Measurements from ENCODE around the gene SKP1. TPM values are rescaled to one million over a fixed set of nuclear protein-coding genes. Genes with fewer than 3 reads are reported as not detected.
A peak's percentile ranks its signal among the peaks of the same experiment; 100 is the strongest.

Gene SKP1
- total and polyA plus RNA-seq, 9 donors, result 208 to 459 (median 376) TPM

DNA sequence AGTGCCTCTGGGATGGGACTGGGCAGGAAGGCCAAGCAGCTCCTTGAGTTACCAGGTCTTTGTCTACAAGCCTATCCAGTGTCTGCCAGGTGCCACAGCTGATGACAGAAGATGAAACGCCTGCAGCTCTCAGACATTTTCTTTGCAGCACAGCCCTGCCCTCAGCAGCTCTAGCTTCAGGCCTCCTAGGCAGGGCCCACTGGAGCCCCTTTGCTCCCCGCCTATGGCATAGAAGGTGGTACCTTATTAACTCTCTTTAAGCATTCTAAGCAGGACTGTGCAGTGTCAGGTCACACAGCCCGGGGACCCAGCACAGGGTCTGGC lies 1.3 kb upstream of the SKP1 start:
- DNase-seq, result no peak
- H3K4me3 ChIP-seq (ENCODE audit: low read length), result no peak overlapping the region
- H3K9me3 ChIP-seq (replicated peaks; ENCODE audit: control insufficient read depth, low read depth, low read length), result no peaks in the 10 kb centered on the region
- H3K36me3 ChIP-seq (ENCODE audit: control insufficient read depth, insufficient read depth, low read length), result peaks cover 3% of the 10 kb centered on the region
- WGBS (ENCODE audit: insufficient coverage), result 70% methylated on average over 2 of the region's 3 CpGs
- peak overlapping the region; percentile 98 for H3K27ac ChIP-seq (ENCODE audit: low read length)
- H3K4me1 ChIP-seq (ENCODE audit: control insufficient read depth, insufficient read depth, low read length), result peaks cover 9% of the 10 kb centered on the region
- no peaks in the 10 kb centered on the region for H3K27me3 ChIP-seq (ENCODE audit: control insufficient read depth, insufficient read depth, low read length)

DNA sequence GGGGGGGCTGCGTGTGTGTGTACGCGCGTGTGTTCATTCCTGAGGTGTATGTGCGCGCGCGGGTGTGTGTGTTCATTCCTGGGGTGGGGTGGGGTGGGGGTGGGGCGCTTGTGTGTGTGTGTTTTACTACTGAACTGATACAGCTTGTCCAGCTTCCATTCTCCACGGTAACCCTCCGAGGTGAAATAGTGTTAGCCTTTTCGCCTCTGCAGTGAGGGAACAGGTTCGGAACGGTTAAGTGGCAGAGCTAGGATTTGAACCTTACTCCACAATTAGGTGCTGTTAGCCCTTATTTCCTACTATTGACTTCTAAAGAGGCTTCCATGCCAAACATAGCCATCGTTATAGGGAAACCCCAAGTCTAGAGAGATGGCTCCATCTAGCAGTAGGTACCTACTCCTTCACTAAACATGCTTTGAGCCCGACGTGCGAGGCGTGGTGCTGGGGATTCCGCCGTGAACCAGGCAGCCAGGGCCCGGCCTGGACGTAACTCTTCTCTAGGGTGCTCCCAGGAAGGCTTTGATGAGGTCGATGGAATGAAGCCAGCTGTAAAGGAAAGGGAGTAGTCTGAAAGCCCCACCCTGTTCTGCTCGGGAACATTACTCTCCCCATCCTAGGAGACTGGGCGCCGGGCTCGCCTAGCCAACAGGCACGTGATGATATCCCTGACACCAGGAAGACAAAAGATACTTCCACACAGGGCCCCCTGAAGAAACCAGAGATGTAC lies 782 bp upstream of the SKP1 start:
- Histone ChIP-seq H3K4me3 (ENCODE audit: low read length) (peak overlapping the region; percentile 99), H3K27ac (ENCODE audit: low read length) (peak overlapping the region; percentile 98), H3K9me3 (replicated peaks; ENCODE audit: control insufficient read depth, low read depth, low read length) (no peaks in the 10 kb centered on the region), H3K36me3 (ENCODE audit: control insufficient read depth, insufficient read depth, low read length) (peaks cover 4% of the 10 kb centered on the region), H3K27me3 (ENCODE audit: control insufficient read depth, insufficient read depth, low read length) (no peaks in the 10 kb centered on the region), H3K4me1 (ENCODE audit: control insufficient read depth, insufficient read depth, low read length) (peaks cover 9% of the 10 kb centered on the region)
- DNase-seq, result peak; percentile 70
- 5% methylated on average over 7 of the region's 29 CpGs for WGBS (ENCODE audit: insufficient coverage)

DNA sequence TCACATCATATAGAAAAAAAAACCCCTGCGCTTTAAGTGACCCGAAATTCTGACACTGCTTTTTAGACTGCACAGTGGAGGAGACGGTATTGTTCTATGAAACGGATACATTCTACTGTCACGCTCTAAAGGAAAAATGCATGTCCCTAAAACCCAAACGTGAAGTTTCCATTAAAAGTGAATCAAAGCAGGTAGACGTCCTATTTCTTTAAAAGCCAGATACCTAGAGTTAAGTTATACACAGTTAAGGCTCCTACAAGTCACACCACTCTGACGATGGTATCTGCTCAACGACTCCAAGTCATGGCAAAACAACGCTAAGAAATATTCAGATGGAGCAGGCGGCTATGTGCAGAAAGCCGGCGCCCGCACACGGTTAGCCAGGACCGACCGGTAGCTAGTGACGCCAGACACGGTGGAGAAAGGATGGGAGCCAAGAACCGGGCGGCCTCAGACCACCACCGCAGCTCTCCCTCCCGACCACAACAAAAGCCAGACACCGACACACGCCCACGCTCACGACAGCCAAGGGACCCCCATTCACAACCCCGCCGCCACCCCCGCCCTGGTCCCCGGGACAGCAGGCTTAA lies 734 bp downstream of the SKP1 start:
- DNase-seq, result peak; percentile 12
- under 1% methylated on average over 26 of the region's 31 CpGs for WGBS (ENCODE audit: insufficient coverage)
- H3K27me3 ChIP-seq (ENCODE audit: control insufficient read depth, insufficient read depth, low read length), result no peaks in the 10 kb centered on the region
- H3K27ac ChIP-seq (ENCODE audit: low read length), result peak overlapping the region; percentile 98
- H3K4me3 ChIP-seq (ENCODE audit: low read length), result peak overlapping the region; percentile 99
- peaks cover 18% of the 10 kb centered on the region for H3K36me3 ChIP-seq (ENCODE audit: control insufficient read depth, insufficient read depth, low read length)
- H3K4me1 ChIP-seq (ENCODE audit: control insufficient read depth, insufficient read depth, low read length), result peaks cover 9% of the 10 kb centered on the region
- H3K9me3 ChIP-seq (replicated peaks; ENCODE audit: control insufficient read depth, low read depth, low read length), result no peaks in the 10 kb centered on the region

DNA sequence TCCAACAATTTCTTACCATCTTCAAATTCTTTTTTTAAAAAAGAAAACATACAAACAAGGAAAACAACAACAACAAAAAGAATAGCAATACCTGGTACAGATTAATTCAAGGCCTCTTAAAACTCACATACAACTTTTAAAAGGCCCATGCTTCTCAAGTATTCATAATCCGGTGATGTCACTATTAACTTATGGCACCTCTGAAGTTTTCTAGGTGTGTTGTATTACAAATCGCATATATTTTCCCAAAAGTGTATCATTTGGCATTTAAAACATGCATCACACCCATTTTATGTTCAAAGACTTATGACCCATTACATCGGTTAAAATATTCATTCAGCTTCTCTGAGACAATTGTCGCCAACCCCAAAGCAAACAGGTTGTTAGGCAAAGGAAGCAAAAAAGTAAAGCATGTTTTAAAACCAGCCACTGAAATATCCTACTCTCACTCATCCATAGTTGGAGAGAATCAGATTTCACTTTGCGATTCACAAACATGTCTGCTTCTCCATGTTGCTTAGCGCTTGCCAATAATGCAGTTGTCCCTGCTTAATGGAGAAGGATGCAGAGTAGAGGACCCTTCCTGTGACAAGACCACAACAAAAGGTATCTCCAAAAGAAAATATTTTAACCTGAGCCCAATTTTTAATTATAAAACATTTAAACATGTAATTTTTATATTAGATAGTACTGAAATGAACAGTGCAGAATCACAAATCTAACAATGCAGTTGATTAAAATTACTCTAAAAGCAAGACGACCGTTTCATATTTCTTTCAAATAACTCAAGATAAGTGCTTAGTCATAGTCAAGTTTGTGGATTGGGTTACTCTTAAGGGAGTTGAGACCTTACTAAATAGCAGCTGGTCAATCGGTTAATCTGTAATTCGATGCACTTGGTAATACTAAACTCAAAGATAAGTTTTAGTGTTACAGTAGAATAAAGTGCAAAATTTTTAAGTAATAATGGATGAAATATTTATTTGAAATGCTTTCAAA lies 1.6 kb downstream of the SKP1 start:
- no CpG with 5 or more reads among the region's 10 CpGs for WGBS (ENCODE audit: insufficient coverage)
- Histone ChIP-seq H3K4me1 (ENCODE audit: control insufficient read depth, insufficient read depth, low read length) (peaks cover 9% of the 10 kb centered on the region), H3K9me3 (replicated peaks; ENCODE audit: control insufficient read depth, low read depth, low read length) (no peaks in the 10 kb centered on the region), H3K27ac (ENCODE audit: low read length) (peak overlapping the region; percentile 98), H3K4me3 (ENCODE audit: low read length) (peak overlapping the region; percentile 99), H3K36me3 (ENCODE audit: control insufficient read depth, insufficient read depth, low read length) (peaks cover 23% of the 10 kb centered on the region), H3K27me3 (ENCODE audit: control insufficient read depth, insufficient read depth, low read length) (no peaks in the 10 kb centered on the region)
- peak; percentile 61 for DNase-seq

DNA sequence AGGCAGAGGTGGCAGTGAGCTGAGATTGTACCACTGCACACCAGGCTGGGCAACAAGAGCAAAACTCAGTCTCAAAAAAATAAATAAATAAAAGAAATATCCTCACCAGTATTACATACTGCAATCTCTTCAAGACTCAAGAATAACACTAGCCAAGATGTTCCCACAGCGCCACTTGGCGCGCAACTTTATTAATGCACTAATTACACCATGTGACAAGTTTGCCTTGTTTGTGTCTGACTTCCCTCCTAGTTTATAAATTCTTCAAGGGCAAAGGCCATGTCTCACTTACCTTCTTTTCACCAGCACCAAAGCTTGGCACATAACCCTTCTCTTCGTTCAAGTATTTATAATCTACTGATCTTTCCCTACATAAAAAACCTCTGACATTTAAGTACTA lies 4.8 kb downstream of the SKP1 start:
- Histone ChIP-seq H3K4me3 (ENCODE audit: low read length) (no peak overlapping the region), H3K27ac (ENCODE audit: low read length) (no peak overlapping the region), H3K36me3 (ENCODE audit: control insufficient read depth, insufficient read depth, low read length) (peaks cover 35% of the 10 kb centered on the region), H3K27me3 (ENCODE audit: control insufficient read depth, insufficient read depth, low read length) (no peaks in the 10 kb centered on the region), H3K9me3 (replicated peaks; ENCODE audit: control insufficient read depth, low read depth, low read length) (no peaks in the 10 kb centered on the region), H3K4me1 (ENCODE audit: control insufficient read depth, insufficient read depth, low read length) (no peaks in the 10 kb centered on the region)
- DNase-seq, result no peak
- WGBS (ENCODE audit: insufficient coverage), result 98% methylated on average over 3 of the region's 4 CpGs

DNA sequence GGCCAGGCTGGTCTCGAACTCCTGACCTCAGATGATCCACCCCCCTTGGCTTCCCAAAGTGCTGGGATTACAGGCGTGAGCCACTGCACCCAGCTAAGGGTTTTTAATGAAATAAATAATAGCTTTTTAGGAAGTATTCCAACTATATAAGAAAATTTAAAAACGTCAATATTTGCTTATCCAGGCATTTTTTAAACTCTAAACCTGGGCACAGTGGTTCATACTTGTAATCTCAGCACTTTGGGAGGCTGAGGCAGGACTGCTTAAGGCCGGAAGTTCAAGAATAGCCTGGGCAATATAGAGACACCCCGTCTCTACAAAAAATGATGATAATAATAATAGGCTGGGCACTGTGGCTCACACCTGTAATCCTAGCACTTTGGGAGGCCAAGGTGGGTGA lies 14.2 kb downstream of the SKP1 start:
- H3K27ac ChIP-seq (ENCODE audit: low read length), result no peak overlapping the region
- peaks cover 27% of the 10 kb centered on the region for H3K36me3 ChIP-seq (ENCODE audit: control insufficient read depth, insufficient read depth, low read length)
- WGBS (ENCODE audit: insufficient coverage), result no CpG with 5 or more reads among the region's 5 CpGs
- no peaks in the 10 kb centered on the region for H3K4me1 ChIP-seq (ENCODE audit: control insufficient read depth, insufficient read depth, low read length)
- peaks cover 7% of the 10 kb centered on the region for H3K9me3 ChIP-seq (replicated peaks; ENCODE audit: control insufficient read depth, low read depth, low read length)
- H3K27me3 ChIP-seq (ENCODE audit: control insufficient read depth, insufficient read depth, low read length), result no peaks in the 10 kb centered on the region
- no peak for DNase-seq
- no peak overlapping the region for H3K4me3 ChIP-seq (ENCODE audit: low read length)

DNA sequence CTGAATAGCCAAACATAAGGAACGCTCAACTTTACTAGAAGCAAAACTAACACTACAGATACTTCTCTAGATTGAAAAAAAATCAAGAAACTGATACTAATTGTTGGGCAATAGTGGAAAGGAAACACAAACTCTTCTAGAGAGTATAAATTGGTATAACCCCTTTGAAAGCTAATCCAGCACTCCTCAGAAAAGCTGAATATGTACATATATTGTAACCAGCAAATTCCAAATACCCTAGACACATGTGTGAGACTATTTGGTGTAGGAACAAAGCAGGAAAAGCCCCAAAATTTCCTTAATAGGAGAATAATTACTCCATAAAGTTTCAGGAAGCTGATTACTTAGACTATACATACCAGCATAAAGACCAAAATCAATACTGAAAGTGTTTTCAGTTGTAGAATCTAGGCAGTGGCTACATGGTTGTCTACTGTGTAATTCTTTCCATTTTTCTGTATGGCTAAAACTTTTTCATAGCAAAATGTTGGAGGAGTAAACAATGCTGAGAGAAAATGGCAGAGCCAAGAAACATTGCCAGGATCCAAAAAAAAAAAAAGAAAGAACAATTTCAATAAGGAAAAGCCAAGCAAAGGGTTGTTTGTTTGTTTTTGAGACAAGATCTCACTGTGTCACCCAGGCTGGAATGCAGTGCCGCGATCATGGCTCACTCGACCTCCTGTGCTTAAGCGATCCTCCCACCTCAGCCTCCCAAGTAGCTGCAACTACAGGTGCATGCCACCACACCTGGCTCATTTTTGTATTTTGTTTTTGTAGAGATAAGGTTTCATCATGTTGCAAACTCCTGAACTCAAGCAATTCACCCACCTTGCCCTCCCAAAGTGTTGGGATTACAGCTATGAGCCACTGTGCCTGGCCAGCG lies 15.0 kb downstream of the SKP1 start:
- Histone ChIP-seq H3K4me3 (ENCODE audit: low read length) (no peak overlapping the region), H3K9me3 (replicated peaks; ENCODE audit: control insufficient read depth, low read depth, low read length) (peaks cover 7% of the 10 kb centered on the region), H3K36me3 (ENCODE audit: control insufficient read depth, insufficient read depth, low read length) (peaks cover 26% of the 10 kb centered on the region), H3K27me3 (ENCODE audit: control insufficient read depth, insufficient read depth, low read length) (no peaks in the 10 kb centered on the region), H3K4me1 (ENCODE audit: control insufficient read depth, insufficient read depth, low read length) (no peaks in the 10 kb centered on the region), H3K27ac (ENCODE audit: low read length) (no peak overlapping the region)
- no CpG with 5 or more reads among the region's 6 CpGs for WGBS (ENCODE audit: insufficient coverage)
- no peak for DNase-seq

DNA sequence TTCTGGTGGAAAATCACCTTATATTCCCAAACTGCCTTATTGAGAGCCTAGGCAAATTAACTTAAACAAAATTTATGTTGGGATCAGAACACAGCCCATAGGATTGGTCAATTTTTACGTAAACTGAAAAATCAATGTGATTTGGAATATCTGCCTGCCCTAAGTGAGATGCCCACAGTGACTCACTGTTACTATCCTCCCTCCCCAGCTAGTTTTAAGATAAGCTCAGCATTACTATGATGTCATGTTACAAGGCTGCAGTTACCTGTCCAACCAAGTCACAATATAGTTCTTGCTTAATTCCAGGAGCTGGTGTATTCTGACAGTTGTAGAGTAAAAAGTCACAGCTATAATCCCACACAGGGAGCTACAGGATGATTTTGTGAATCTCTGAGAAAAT lies 23.1 kb downstream of the SKP1 start:
- Histone ChIP-seq H3K4me3 (ENCODE audit: low read length) (no peak overlapping the region), H3K27me3 (ENCODE audit: control insufficient read depth, insufficient read depth, low read length) (no peaks in the 10 kb centered on the region), H3K27ac (ENCODE audit: low read length) (no peak overlapping the region), H3K36me3 (ENCODE audit: control insufficient read depth, insufficient read depth, low read length) (peaks cover 51% of the 10 kb centered on the region), H3K4me1 (ENCODE audit: control insufficient read depth, insufficient read depth, low read length) (no peaks in the 10 kb centered on the region), H3K9me3 (replicated peaks; ENCODE audit: control insufficient read depth, low read depth, low read length) (no peaks in the 10 kb centered on the region)
- DNase-seq, result no peak
- WGBS (ENCODE audit: insufficient coverage), result no CpG with 5 or more reads among the region's 1 CpG

DNA sequence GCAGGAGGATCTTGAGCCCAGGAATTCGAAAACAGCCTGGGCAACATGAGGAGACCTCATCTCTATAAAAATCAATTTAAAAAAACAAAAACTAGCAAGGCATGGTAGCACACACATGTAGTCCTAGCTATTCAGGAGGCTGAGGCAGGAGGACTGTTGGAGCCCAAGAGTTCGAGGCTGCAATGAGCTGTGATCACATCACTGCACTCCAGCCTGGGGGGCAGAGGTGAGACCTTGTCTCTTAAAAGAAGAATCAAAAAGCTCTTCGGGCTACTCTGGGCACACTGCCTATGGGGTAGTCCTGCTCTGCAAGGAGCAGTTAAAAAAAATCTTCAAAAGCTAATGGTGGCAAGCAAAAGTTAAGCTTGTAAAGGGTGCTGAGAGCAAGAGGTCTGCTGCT lies 23.5 kb downstream of the SKP1 start:
- Histone ChIP-seq H3K27me3 (ENCODE audit: control insufficient read depth, insufficient read depth, low read length) (no peaks in the 10 kb centered on the region), H3K36me3 (ENCODE audit: control insufficient read depth, insufficient read depth, low read length) (peaks cover 53% of the 10 kb centered on the region), H3K9me3 (replicated peaks; ENCODE audit: control insufficient read depth, low read depth, low read length) (no peaks in the 10 kb centered on the region), H3K4me1 (ENCODE audit: control insufficient read depth, insufficient read depth, low read length) (no peaks in the 10 kb centered on the region), H3K27ac (ENCODE audit: low read length) (no peak overlapping the region), H3K4me3 (ENCODE audit: low read length) (no peak overlapping the region)
- no peak for DNase-seq
- WGBS (ENCODE audit: insufficient coverage), result 100% methylated on average over 2 of the region's 3 CpGs
